Endothelial cell (in vitro differentiated cells): ENCODE results near the gene MYOCOS. TPM values are rescaled to one million over a fixed set of nuclear protein-coding genes. Genes with fewer than 3 reads are reported as not detected.

Experiments
- total RNA-seq: library from RNA; stranded (reverse); fragmentation: NEBNext Ultra II Directional; extraction: Animal tissue kit (Norgen Biotek cat#: 25700); gene quantifications from one replicate; pipeline ENCODE4 v1.2.1, GENCODE V29; 2021; ENCODE audit not compliant: unreplicated experiment

The MYOCOS gene
- total RNA-seq, 1 donor from 2014 or later: not detected

Other genes starting within 250 kb of the MYOCOS start
- gene PRRC2C, start 136.7 kb upstream of the MYOCOS start, total RNA-seq: 248 TPM
- gene MYOC, start 30.4 kb downstream of the MYOCOS start, total RNA-seq: not detected
- 11.1 TPM for gene VAMP4, start 119.8 kb downstream of the MYOCOS start, total RNA-seq
- 22.1 TPM for gene METTL13, start 159.4 kb downstream of the MYOCOS start, total RNA-seq
- 7.7 TPM for gene DNM3, start 219.3 kb downstream of the MYOCOS start, total RNA-seq